Caki2 (cell line): ENCODE results near the gene C16orf92. TPM values are rescaled to one million over a fixed set of nuclear protein-coding genes. Genes with fewer than 3 reads are reported as not detected.
"Not testable (repeated sequence)": the region's sequence is repeated elsewhere in the genome, so short reads cannot be mapped to it uniquely, and the experiment has no call there.

Experiments used
- DNase-seq: peaks from one replicate; pipeline ENCODE4 v3.0.0-alpha.2; 2015; ENCODE audit warnings: low read depth
- in situ Hi-C: cut with HindIII; loops from 2 replicates; pipeline ENCODE4 v1.10.0; 2016; ENCODE audit warnings: low sequenced_read_pairs, low pct_unique_long_range_greater_than_20kb, mixed read lengths
- total RNA-seq: library from RNA; depleted of rRNA; stranded (reverse); fragments of >200 nt; shearing (Covaris generic); gene quantifications from 2 replicates; pipeline ENCODE4 v1.2.3, GENCODE V29; 2014; ENCODE audit warnings: low replicate concordance

Gene C16orf92
- total RNA-seq, 1 experiment from 2014 or later: not detected

GRCh38 chr16:30040221-30040620, 17.2 kb downstream of the C16orf92 start:
- DNase-seq: no peak
- in situ Hi-C loops: no loop called here

- in situ Hi-C loops, DNase-seq: not testable (repeated sequence)
Measured at GRCh38 chr16:30040690-30041089, 17.7 kb downstream of the C16orf92 start.

- no peak for DNase-seq
- in situ Hi-C loops: no loop called here
Measured at GRCh38 chr16:30041841-30042240, 18.8 kb downstream of the C16orf92 start.

- no peak for DNase-seq
- in situ Hi-C loops: no loop called here
Measured at GRCh38 chr16:30046178-30046577, 23.2 kb downstream of the C16orf92 start.

- in situ Hi-C loops: no loop called here
Measured at GRCh38 chr16:30046588-30046987, 23.6 kb downstream of the C16orf92 start.

GRCh38 chr16:30049871-30050270, 26.9 kb downstream of the C16orf92 start:
- no peak for DNase-seq
- in situ Hi-C loops: no loop called here

More at GRCh38 chr16:30046588-30046987, 23.6 kb downstream of the C16orf92 start:
- no peak for DNase-seq

GRCh38 chr16:30051518-30051917, 28.5 kb downstream of the C16orf92 start:
- no peak for DNase-seq
- in situ Hi-C loops: no loop called here

- in situ Hi-C loops: no loop called here
- peak; percentile 95 for DNase-seq
Measured at GRCh38 chr16:30052671-30053372, 29.8 kb downstream of the C16orf92 start.

GRCh38 chr16:30053376-30054015, 30.5 kb downstream of the C16orf92 start:
- DNase-seq: no peak
- in situ Hi-C loops: no loop called here

GRCh38 chr16:30054451-30054850, 31.5 kb downstream of the C16orf92 start:
- in situ Hi-C loops: no loop called here

GRCh38 chr16:30054959-30055553, 32.1 kb downstream of the C16orf92 start:
- in situ Hi-C loops: no loop called here

More at GRCh38 chr16:30054451-30054850, 31.5 kb downstream of the C16orf92 start:
- no peak for DNase-seq

GRCh38 chr16:30060346-30060745, 37.3 kb downstream of the C16orf92 start:
- in situ Hi-C loops: no loop called here
- no peak for DNase-seq

More at GRCh38 chr16:30054959-30055553, 32.1 kb downstream of the C16orf92 start:
- DNase-seq: no peak

- DNase-seq: no peak
- in situ Hi-C loops: no loop called here
Measured at GRCh38 chr16:30060836-30061554, 38.0 kb downstream of the C16orf92 start.

GRCh38 chr16:30063278-30063892, 40.4 kb downstream of the C16orf92 start:
- in situ Hi-C loops: no loop called here
- no peak for DNase-seq

GRCh38 chr16:30063893-30064728, 41.1 kb downstream of the C16orf92 start:
- DNase-seq: peak; percentile 87
- in situ Hi-C loops: no loop called here

- in situ Hi-C loops: no loop called here
Measured at GRCh38 chr16:30064729-30065101, 41.7 kb downstream of the C16orf92 start.

GRCh38 chr16:30065102-30065942, 42.3 kb downstream of the C16orf92 start, which contains the start of gene ALDOA:
ALDOA (plus strand) TSS chr16:30065760; CDS start chr16:30066898, 1,138 bp downstream.
- DNase-seq: peak; percentile 100
- in situ Hi-C loops: no loop called here

More at GRCh38 chr16:30064729-30065101, 41.7 kb downstream of the C16orf92 start:
- DNase-seq: no peak
